SK-N-SH (cell line): Measurements from ENCODE around the gene PHF12. TPM values are rescaled to one million over a fixed set of nuclear protein-coding genes. Genes with fewer than 3 reads are reported as not detected.

Experiments used
- CTCF ChIA-PET: fragments of 300-600, 350-600 bp; formaldehyde crosslinking; extraction: SDS; loops from one replicate; lab custom pipeline; 2021; lab: Yijun Ruan, JAX
- POLR2A ChIA-PET: fragments of 350-600 bp; sonication (Branson Sonifier 250); formaldehyde crosslinking; extraction: SDS; loops from one replicate; lab custom pipeline; 2020; ENCODE audit warnings: antibody characterized with exemption, inconsistent platforms; lab: Yijun Ruan, JAX
- DNase-seq: peaks from one replicate; pipeline ENCODE4 v3.0.0; 2012
- H2AFZ ChIP-seq: fragments of 200-600 bp; sonication (generic); 2 replicates; pipeline ENCODE4 v1.8.1; 2016; ENCODE audit warnings: antibody characterized with exemption, mild to moderate bottlenecking, low read depth
- H3F3A ChIP-seq: fragments of 200-600 bp; sonication (generic); replicated peaks from 2 replicates; pipeline ENCODE3; 2016; ENCODE audit warnings: antibody characterized with exemption, mild to moderate bottlenecking; ENCODE audit not compliant: insufficient read depth
- H3K27ac ChIP-seq, 2 experiments: fragments of 200-500 bp in 1 of 2; fragments of 200-600 bp in 1 of 2; sonication (Bioruptor generic) in 1 of 2; sonication (generic), shearing (Covaris generic) in 1 of 2; 2 replicates each; pipeline versions ENCODE4 v1.5.1 to v1.6.1; 2014 to 2016; ENCODE audit warnings: low read depth in 2 of 2, inconsistent platforms in 1 of 2, low read length in 1 of 2, mild to moderate bottlenecking in 1 of 2, mixed read lengths in 1 of 2
- H3K27me3 ChIP-seq: fragments of 200-600 bp; sonication (generic), shearing (Covaris generic); 2 replicates; pipeline ENCODE4 v1.6.1; 2016; ENCODE audit warnings: mixed run types; ENCODE audit not compliant: insufficient read depth
- H3K36me3 ChIP-seq, 2 experiments: fragments of 200-500 bp in 1 of 2; fragments of 200-600 bp in 1 of 2; sonication (Bioruptor generic) in 1 of 2; sonication (generic) in 1 of 2; replicated peaks in 1 of 2; 2 replicates each; pipeline versions ENCODE3 to v1.5.1; 2014 to 2016; ENCODE audit warnings: low read length in 1 of 2, mild to moderate bottlenecking in 1 of 2; ENCODE audit not compliant: insufficient read depth in 2 of 2, control insufficient read depth in 1 of 2
- H3K4me1 ChIP-seq, 2 experiments: fragments of 200-500 bp in 1 of 2; fragments of 200-600 bp in 1 of 2; sonication (Bioruptor generic) in 1 of 2; sonication (generic), shearing (Covaris generic) in 1 of 2; 2 replicates each; pipeline versions ENCODE4 v1.5.1 to v1.6.1; 2014 to 2016; ENCODE audit warnings: low read depth in 1 of 2, low read length in 1 of 2, mixed run types in 1 of 2; ENCODE audit not compliant: insufficient read depth in 2 of 2, control insufficient read depth in 1 of 2
- H3K4me2 ChIP-seq: fragments of 200-600 bp; sonication (generic), shearing (Covaris generic); 2 replicates; pipeline ENCODE4 v1.6.1; 2017; ENCODE audit warnings: mixed run types
- H3K4me3 ChIP-seq, 2 experiments: fragments of 200-500 bp in 1 of 2; fragments of 200-600 bp in 1 of 2; sonication (Bioruptor generic) in 1 of 2; sonication (generic), shearing (Covaris generic) in 1 of 2; 2 replicates each; pipeline versions ENCODE4 v1.5.1 to v1.8.1; 2014 to 2016; ENCODE audit warnings: low read depth in 2 of 2, inconsistent platforms in 1 of 2, low read length in 1 of 2, mild to moderate bottlenecking in 1 of 2, mixed read lengths in 1 of 2, moderate library complexity in 1 of 2
- H3K79me2 ChIP-seq: fragments of 200-600 bp; sonication (generic); 2 replicates; pipeline ENCODE4 v1.8.1; 2017; ENCODE audit warnings: mild to moderate bottlenecking; ENCODE audit not compliant: insufficient read depth
- H3K9ac ChIP-seq: fragments of 200-600 bp; sonication (generic); 2 replicates; pipeline ENCODE4 v1.6.1; 2017; ENCODE audit warnings: mixed run types
- H3K9me2 ChIP-seq: fragments of 200-600 bp; sonication (generic); 2 replicates; pipeline ENCODE4 v1.6.1; 2017; ENCODE audit warnings: mixed run types
- H3K9me3 ChIP-seq: fragments of 200-600 bp; sonication (generic); 2 replicates; pipeline ENCODE4 v1.6.1; 2017; ENCODE audit warnings: mixed run types, mild to moderate bottlenecking, moderate library complexity
- H4K20me1 ChIP-seq: fragments of 200-600 bp; sonication (generic); 2 replicates; pipeline ENCODE4 v1.6.1; 2017; ENCODE audit warnings: mild to moderate bottlenecking, mixed run types; ENCODE audit not compliant: insufficient read depth
- CHD2 ChIP-seq: fragments of 150-350 bp; IDR thresholded peaks from 2 replicates; pipeline ENCODE4 v1.6.1; 2018; ENCODE audit warnings: low read length; ENCODE audit not compliant: partially characterized antibody
- ELF1 ChIP-seq: IDR thresholded peaks from 2 replicates; pipeline ENCODE4 v1.4.0; 2012
- EP300 ChIP-seq, 2 experiments: IDR thresholded peaks; 2 replicates each; pipeline versions ENCODE4 v1.4.0 to v1.6.1; 2012; ENCODE audit warnings: borderline replicate concordance in 1 of 2, low read depth in 1 of 2, low read length in 1 of 2
- EZH2phosphoT487 ChIP-seq: fragments of 200-600 bp; sonication (generic); IDR thresholded peaks from 2 replicates; pipeline ENCODE4 v1.6.1; 2017; ENCODE audit warnings: low read depth, mixed run types, mild to moderate bottlenecking, antibody characterized with exemption, moderate library complexity, borderline replicate concordance
- GATA2 ChIP-seq: sonication (generic); formaldehyde crosslinking; IDR thresholded peaks from 2 replicates; pipeline ENCODE4 v1.5.0; 2020; ENCODE audit warnings: mild to moderate bottlenecking, missing genetic modification reagents
- JUND ChIP-seq: IDR thresholded peaks from 2 replicates; pipeline ENCODE4 v1.4.0; 2012
- POLR2AphosphoS5 ChIP-seq: IDR thresholded peaks from 2 replicates; pipeline ENCODE4 v1.6.1; 2012; ENCODE audit warnings: low read depth, low read length
- RCOR1 ChIP-seq: fragments of 150-350 bp; IDR thresholded peaks from 2 replicates; pipeline ENCODE4 v1.6.1; 2017; ENCODE audit warnings: antibody characterized with exemption, low read length
- RFX5 ChIP-seq: IDR thresholded peaks from 2 replicates; pipeline ENCODE4 v1.6.1; 2012; ENCODE audit warnings: mild to moderate bottlenecking, improper control_type of control experiment, low read length
- TAF1 ChIP-seq: IDR thresholded peaks from 2 replicates; pipeline ENCODE4 v1.6.1; 2012; ENCODE audit warnings: low read depth, mild to moderate bottlenecking, low read length, moderate library complexity, borderline replicate concordance
- TCF12 ChIP-seq: IDR thresholded peaks from 2 replicates; pipeline ENCODE4 v1.4.0; 2012
- YY1 ChIP-seq: IDR thresholded peaks from 2 replicates; pipeline ENCODE4 v1.4.0; 2012; ENCODE audit warnings: low read depth, mild to moderate bottlenecking
- whole genome bisulfite sequencing: methylation state at CpG from one replicate; pipeline ENCODE4 v1.1.6; 2017; ENCODE audit warnings: low lambda C conversion rate; 5-methylcytosine and 5-hydroxymethylcytosine counted together
- polyA plus RNA-seq, 3 experiments: library from polyadenylated mRNA; depleted of rRNA; stranded (reverse); fragments of >200 nt; gene quantifications; 2 replicates each; pipeline ENCODE4 v1.2.3, GENCODE V29; 2012
- TF ChIP-seq, protein P1 (sequence below): IDR thresholded peaks from 2 replicates; pipeline ENCODE4 v1.4.0; 2012; ENCODE audit warnings: low read depth
- TF ChIP-seq, protein P2 (sequence below): fragments of 150-350 bp; IDR thresholded peaks from 2 replicates; pipeline ENCODE4 v1.6.1; 2017; ENCODE audit warnings: antibody characterized with exemption, low read length, low read depth, borderline replicate concordance
- TF ChIP-seq, protein P3 (sequence below): IDR thresholded peaks from 2 replicates; pipeline ENCODE4 v1.4.0; 2012; ENCODE audit warnings: low read depth, borderline replicate concordance
- TF ChIP-seq, protein P4 (sequence below): IDR thresholded peaks from 2 replicates; pipeline ENCODE4; 2012
- TF ChIP-seq, protein P5 (sequence below): IDR thresholded peaks from 2 replicates; pipeline ENCODE4 v1.4.0; 2012; ENCODE audit warnings: low read depth, borderline replicate concordance
- TF ChIP-seq, protein P6 (sequence below): fragments of 150-350 bp; IDR thresholded peaks from 2 replicates; pipeline ENCODE4 v1.6.1; 2016; ENCODE audit warnings: mild to moderate bottlenecking, low read depth, low read length

PHF12 gene
- polyA plus RNA-seq, 1 of the 3 experiments (the other 2 are of a cell fraction), result 24.0 TPM

DNA sequence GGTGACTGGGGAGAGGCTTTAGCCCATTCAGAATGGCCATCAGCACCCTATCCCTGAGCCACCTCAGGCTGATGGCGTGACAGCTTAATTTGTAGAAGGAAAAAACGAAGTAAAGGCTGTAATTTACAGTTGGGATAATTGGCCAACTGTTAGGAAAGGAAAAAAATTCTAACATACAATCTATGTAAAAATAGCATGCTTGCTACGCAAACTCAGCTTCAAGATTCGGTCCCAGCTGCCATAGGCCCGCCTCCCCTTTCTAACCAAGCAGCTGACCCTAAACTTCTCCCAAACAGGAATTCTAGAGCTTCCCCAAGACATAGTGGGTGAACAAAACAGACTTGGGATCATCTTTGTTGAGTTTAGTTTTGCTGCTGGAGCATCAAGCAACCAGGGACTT is 49.7 kb upstream of the PHF12 start (continued):
- TF ChIP-seq, protein P1, sequence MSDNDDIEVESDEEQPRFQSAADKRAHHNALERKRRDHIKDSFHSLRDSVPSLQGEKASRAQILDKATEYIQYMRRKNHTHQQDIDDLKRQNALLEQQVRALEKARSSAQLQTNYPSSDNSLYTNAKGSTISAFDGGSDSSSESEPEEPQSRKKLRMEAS, result no peak
- TF ChIP-seq JUND (no peak), POLR2AphosphoS5 (no peak)

DNA sequence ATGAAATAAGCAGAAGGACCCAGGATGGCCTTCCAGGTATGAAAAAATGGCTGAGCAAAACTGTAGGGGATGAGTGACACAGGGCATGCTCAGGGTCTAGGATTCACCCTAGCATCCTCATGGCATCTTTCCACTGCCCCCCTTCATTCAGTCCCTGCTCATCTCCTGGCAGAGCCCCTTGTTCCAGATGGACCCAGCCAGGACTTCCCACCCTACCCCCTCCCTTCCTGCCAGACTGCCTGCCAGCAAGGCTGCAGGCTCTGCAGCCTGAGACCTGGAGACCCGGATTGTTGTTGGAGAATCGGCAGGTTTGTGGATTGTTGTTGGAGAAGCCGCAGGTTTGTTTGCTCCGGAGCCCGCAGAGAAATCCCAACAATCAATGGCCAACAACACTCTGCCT is 47.9 kb upstream of the PHF12 start:
- no peaks in the 10 kb centered on the region for H3F3A ChIP-seq
- peaks cover 0 to 38% of the 10 kb centered on the region in 2 experiments; a peak in 1 of 4 replicates for H3K4me1 ChIP-seq
- no peak for DNase-seq
- H3K79me2 ChIP-seq, result no peaks in the 10 kb centered on the region
- 30% methylated on average over 2 of the region's 5 CpGs for WGBS
- TF ChIP-seq EP300 (IDR thresholded peaks at IDR 0.05; ENCODE audit: borderline replicate concordance in 1 of 2, low read depth in 1 of 2, low read length in 1 of 2), result no peak
- TF ChIP-seq GATA2 (CRISPR knock-in tag), result no peak
- TF ChIP-seq, protein P2, sequence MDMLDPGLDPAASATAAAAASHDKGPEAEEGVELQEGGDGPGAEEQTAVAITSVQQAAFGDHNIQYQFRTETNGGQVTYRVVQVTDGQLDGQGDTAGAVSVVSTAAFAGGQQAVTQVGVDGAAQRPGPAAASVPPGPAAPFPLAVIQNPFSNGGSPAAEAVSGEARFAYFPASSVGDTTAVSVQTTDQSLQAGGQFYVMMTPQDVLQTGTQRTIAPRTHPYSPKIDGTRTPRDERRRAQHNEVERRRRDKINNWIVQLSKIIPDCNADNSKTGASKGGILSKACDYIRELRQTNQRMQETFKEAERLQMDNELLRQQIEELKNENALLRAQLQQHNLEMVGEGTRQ, result no peak
- no peak for TF ChIP-seq RCOR1
- TF ChIP-seq, protein P3, sequence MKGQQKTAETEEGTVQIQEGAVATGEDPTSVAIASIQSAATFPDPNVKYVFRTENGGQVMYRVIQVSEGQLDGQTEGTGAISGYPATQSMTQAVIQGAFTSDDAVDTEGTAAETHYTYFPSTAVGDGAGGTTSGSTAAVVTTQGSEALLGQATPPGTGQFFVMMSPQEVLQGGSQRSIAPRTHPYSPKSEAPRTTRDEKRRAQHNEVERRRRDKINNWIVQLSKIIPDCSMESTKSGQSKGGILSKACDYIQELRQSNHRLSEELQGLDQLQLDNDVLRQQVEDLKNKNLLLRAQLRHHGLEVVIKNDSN, result no peak
- no peak for TF ChIP-seq CHD2
- TF ChIP-seq YY1, result no peak
- no peak for TF ChIP-seq TAF1
- TF ChIP-seq TCF12, result no peak
- TF ChIP-seq, protein P1, result no peak
- TF ChIP-seq, protein P4, sequence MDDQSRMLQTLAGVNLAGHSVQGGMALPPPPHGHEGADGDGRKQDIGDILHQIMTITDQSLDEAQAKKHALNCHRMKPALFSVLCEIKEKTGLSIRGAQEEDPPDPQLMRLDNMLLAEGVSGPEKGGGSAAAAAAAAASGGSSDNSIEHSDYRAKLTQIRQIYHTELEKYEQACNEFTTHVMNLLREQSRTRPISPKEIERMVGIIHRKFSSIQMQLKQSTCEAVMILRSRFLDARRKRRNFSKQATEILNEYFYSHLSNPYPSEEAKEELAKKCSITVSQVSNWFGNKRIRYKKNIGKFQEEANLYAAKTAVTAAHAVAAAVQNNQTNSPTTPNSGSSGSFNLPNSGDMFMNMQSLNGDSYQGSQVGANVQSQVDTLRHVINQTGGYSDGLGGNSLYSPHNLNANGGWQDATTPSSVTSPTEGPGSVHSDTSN, result no peak
- no peak for TF ChIP-seq EZH2phosphoT487
- TF ChIP-seq, protein P5, sequence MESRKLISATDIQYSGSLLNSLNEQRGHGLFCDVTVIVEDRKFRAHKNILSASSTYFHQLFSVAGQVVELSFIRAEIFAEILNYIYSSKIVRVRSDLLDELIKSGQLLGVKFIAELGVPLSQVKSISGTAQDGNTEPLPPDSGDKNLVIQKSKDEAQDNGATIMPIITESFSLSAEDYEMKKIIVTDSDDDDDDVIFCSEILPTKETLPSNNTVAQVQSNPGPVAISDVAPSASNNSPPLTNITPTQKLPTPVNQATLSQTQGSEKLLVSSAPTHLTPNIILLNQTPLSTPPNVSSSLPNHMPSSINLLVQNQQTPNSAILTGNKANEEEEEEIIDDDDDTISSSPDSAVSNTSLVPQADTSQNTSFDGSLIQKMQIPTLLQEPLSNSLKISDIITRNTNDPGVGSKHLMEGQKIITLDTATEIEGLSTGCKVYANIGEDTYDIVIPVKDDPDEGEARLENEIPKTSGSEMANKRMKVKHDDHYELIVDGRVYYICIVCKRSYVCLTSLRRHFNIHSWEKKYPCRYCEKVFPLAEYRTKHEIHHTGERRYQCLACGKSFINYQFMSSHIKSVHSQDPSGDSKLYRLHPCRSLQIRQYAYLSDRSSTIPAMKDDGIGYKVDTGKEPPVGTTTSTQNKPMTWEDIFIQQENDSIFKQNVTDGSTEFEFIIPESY, result no peak
- TF ChIP-seq RFX5, result no peak
- TF ChIP-seq POLR2AphosphoS5, result no peak
- TF ChIP-seq, protein P6, sequence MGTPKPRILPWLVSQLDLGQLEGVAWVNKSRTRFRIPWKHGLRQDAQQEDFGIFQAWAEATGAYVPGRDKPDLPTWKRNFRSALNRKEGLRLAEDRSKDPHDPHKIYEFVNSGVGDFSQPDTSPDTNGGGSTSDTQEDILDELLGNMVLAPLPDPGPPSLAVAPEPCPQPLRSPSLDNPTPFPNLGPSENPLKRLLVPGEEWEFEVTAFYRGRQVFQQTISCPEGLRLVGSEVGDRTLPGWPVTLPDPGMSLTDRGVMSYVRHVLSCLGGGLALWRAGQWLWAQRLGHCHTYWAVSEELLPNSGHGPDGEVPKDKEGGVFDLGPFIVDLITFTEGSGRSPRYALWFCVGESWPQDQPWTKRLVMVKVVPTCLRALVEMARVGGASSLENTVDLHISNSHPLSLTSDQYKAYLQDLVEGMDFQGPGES, result no peak
- no peak for TF ChIP-seq ELF1
- H3K9me3 ChIP-seq, result no peaks in the 10 kb centered on the region
- H3K9ac ChIP-seq, result no peak overlapping the region
- no peaks in the 10 kb centered on the region for H3K36me3 ChIP-seq
- no peak overlapping the region for H3K4me2 ChIP-seq
- ChIA-PET POLR2A (no interaction called here), CTCF (interaction anchor here (1.0 to 3.4 kb wide), 5 partner anchors 12 to 119 kb away, joined by 3 to 18 read pairs (median 5); no protein-coding TSS in a partner anchor)
- no peak overlapping the region for H2AFZ ChIP-seq
- H4K20me1 ChIP-seq, result no peaks in the 10 kb centered on the region
- no peaks in the 10 kb centered on the region for H3K9me2 ChIP-seq
- H3K4me3 ChIP-seq, result no peak overlapping the region
- H3K27me3 ChIP-seq, result peaks cover 15% of the 10 kb centered on the region; the same call in 1 of the 2 replicates
- no peak overlapping the region for H3K27ac ChIP-seq
